K562 (cell line): ENCODE results near the gene PMVK. TPM values are rescaled to one million over a fixed set of nuclear protein-coding genes. Genes with fewer than 3 reads are reported as not detected.

ENCODE experiments used
- CHCHD3 ChIP-seq: fragments of 250-450 bp; sonication (Bioruptor Pico); IDR thresholded peaks from 2 replicates; pipeline ENCODE4 v2.1.2; 2022; ENCODE audit warnings: mild to moderate bottlenecking
- FOXM1 ChIP-seq, 2 experiments: fragments of 450-650 bp in 1 of 2; sonication (generic) in 1 of 2; formaldehyde crosslinking in 1 of 2; IDR thresholded peaks; 2 replicates each; pipeline versions ENCODE4 v1.6.1 to v1.9.0; 2017 to 2022; ENCODE audit warnings: low read depth in 2 of 2, mild to moderate bottlenecking in 2 of 2, missing genetic modification reagents in 1 of 2, moderate library complexity in 1 of 2
- GATAD2A ChIP-seq: fragments of 450-650 bp; IDR thresholded peaks from 2 replicates; pipeline ENCODE4 v1.6.1; 2017
- GTF2F1 ChIP-seq: IDR thresholded peaks from 2 replicates; pipeline ENCODE4 v1.6.1; 2011; ENCODE audit warnings: low read depth, low read length, improper control_type of control experiment
- SFPQ ChIP-seq: fragments of 200-400 bp; formaldehyde crosslinking; IDR thresholded peaks from 2 replicates; pipeline ENCODE4 v1.6.1; 2017; ENCODE audit warnings: mild to moderate bottlenecking, low read depth, low read length, moderate library complexity
- ZC3H11A ChIP-seq: IDR thresholded peaks from 2 replicates; pipeline ENCODE4 v1.6.1; 2012; ENCODE audit warnings: low read depth, low read length, improper control_type of control experiment
- ZNF586 ChIP-seq: fragments of 450-650 bp; formaldehyde crosslinking; conservative IDR thresholded peaks from 2 replicates; pipeline ENCODE4 v1.4.0; 2020; ENCODE audit warnings: mild to moderate bottlenecking, moderate library complexity
- ZNF609 ChIP-seq: sonication (generic); formaldehyde crosslinking; IDR thresholded peaks from 2 replicates; pipeline ENCODE4 v1.8.1; 2023; ENCODE audit warnings: missing genetic modification reagents, mild to moderate bottlenecking, borderline replicate concordance
- polyA plus RNA-seq, 8 experiments: library from polyadenylated mRNA; depleted of rRNA in 4 of 8; stranded (reverse) in 5 of 8; unstranded in 3 of 8; fragments of >200 nt; fragmentation: Nextera tagmentation in 2 of 8; fragmentation: Illumina TruSeq in 1 of 8; extraction: Ambion mirVana in 2 of 8; extraction: Trizol in 1 of 8; gene quantifications; 2 replicates each; pipeline versions ENCODE4 v1.2.1 to v1.2.3, GENCODE V29; 2011 to 2014; ENCODE audit warnings: inconsistent platforms in 1 of 8, missing spikeins in 1 of 8
- total RNA-seq, 7 experiments: library from RNA; depleted of rRNA in 6 of 7; stranded (reverse); fragments of >200 nt in 6 of 7; fragmentation: Illumina TruSeq in 2 of 7; extraction: Trizol in 2 of 7; gene quantifications; 2 replicates each; pipeline versions ENCODE4 v1.2.1 to v1.2.3, GENCODE V29; 2011 to 2021; ENCODE audit warnings: low replicate concordance in 1 of 7
- TF ChIP-seq, protein P1 (sequence below), 2 experiments: fragments of 450-650 bp in 1 of 2; sonication (generic) in 1 of 2; formaldehyde crosslinking in 1 of 2; IDR thresholded peaks; 2 replicates each; pipeline versions ENCODE4 v1.7.1 to v1.9.0; 2016 to 2022; ENCODE audit warnings: inconsistent platforms in 1 of 2, mild to moderate bottlenecking in 1 of 2, missing genetic modification reagents in 1 of 2

PMVK gene
- total and polyA plus RNA-seq, 9 of the 15 experiments (the other 6 are each of a cell fraction or from before 2014, with no cell fraction given) = 1.1 to 15.3 (median 6.3) TPM

DNA sequence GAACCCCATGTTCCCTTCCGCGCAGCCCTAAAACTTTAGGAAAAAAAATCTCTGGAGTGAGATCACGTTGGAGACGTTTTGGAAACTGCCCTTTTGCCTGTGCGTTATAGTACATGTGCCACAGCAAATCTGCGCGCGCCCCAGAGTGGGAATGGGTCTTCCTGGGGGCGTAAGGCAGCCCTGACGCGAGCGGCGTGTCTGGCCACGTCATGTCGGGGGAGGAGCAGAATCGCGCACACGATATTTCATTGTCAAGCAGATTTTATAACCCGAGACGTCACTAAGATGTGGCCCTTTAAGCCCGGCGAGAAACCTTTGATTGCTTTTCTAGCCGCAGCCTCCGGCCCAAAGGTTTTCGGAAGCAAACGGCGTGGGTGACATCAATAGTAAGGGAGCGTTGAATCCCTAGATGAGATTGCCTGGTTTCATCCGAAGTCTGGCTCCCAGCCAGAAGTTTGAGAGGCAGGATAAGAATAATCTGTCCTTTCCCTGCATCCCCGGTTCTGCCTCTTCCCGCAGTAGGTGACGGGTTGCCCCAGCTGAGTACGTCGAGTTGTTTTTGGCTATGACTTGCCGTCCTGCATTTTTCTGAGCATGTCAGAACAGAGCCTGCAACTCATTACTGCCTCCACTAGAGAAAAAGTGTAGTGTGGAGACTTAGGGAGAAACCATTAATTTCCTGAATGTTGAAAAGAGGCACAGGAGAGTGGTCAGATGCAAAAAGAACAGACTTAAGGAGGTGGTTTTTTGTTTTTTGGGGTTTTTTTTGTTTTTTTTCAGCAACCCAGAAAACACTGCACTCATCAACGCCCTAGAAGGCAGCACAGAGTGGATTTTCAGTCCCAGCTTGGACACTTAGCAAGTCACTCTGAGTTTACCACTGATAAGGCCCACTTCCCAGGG lies 817 bp upstream of the PMVK start (continued):
- TF ChIP-seq, protein P1, sequence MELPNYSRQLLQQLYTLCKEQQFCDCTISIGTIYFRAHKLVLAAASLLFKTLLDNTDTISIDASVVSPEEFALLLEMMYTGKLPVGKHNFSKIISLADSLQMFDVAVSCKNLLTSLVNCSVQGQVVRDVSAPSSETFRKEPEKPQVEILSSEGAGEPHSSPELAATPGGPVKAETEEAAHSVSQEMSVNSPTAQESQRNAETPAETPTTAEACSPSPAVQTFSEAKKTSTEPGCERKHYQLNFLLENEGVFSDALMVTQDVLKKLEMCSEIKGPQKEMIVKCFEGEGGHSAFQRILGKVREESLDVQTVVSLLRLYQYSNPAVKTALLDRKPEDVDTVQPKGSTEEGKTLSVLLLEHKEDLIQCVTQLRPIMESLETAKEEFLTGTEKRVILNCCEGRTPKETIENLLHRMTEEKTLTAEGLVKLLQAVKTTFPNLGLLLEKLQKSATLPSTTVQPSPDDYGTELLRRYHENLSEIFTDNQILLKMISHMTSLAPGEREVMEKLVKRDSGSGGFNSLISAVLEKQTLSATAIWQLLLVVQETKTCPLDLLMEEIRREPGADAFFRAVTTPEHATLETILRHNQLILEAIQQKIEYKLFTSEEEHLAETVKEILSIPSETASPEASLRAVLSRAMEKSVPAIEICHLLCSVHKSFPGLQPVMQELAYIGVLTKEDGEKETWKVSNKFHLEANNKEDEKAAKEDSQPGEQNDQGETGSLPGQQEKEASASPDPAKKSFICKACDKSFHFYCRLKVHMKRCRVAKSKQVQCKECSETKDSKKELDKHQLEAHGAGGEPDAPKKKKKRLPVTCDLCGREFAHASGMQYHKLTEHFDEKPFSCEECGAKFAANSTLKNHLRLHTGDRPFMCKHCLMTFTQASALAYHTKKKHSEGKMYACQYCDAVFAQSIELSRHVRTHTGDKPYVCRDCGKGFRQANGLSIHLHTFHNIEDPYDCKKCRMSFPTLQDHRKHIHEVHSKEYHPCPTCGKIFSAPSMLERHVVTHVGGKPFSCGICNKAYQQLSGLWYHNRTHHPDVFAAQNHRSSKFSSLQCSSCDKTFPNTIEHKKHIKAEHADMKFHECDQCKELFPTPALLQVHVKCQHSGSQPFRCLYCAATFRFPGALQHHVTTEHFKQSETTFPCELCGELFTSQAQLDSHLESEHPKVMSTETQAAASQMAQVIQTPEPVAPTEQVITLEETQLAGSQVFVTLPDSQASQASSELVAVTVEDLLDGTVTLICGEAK (IDR thresholded peaks at IDR 0.05) = peak; percentile 34; the same call in 1 of the 2 replicates
- TF ChIP-seq, protein P1 (CRISPR knock-in tag; IDR thresholded peaks at IDR 0.05) = no peak
- TF ChIP-seq GATAD2A = no peak
- no peak for TF ChIP-seq SFPQ
- no peak for TF ChIP-seq GTF2F1
- no peak for TF ChIP-seq CHCHD3 (CRISPR knock-in tag)
- no peak for TF ChIP-seq ZNF609 (CRISPR knock-in tag)
- no peak for TF ChIP-seq ZC3H11A
- peak; percentile 87; the same call in 1 of the 2 replicates for TF ChIP-seq FOXM1 (IDR thresholded peaks at IDR 0.05; ENCODE audit: low read depth)
- no peak; the same call in 1 of the 2 replicates for TF ChIP-seq FOXM1 (CRISPR knock-in tag; IDR thresholded peaks at IDR 0.05; ENCODE audit: low read depth)
- no peak for TF ChIP-seq ZNF586
